ENCODE results near the gene SMYD3. TPM values are rescaled to one million over a fixed set of nuclear protein-coding genes. Genes with fewer than 3 reads are reported as not detected.

Gene SMYD3
- total RNA-seq, 1 donor from 2014 or later: 34.9 TPM

DNA sequence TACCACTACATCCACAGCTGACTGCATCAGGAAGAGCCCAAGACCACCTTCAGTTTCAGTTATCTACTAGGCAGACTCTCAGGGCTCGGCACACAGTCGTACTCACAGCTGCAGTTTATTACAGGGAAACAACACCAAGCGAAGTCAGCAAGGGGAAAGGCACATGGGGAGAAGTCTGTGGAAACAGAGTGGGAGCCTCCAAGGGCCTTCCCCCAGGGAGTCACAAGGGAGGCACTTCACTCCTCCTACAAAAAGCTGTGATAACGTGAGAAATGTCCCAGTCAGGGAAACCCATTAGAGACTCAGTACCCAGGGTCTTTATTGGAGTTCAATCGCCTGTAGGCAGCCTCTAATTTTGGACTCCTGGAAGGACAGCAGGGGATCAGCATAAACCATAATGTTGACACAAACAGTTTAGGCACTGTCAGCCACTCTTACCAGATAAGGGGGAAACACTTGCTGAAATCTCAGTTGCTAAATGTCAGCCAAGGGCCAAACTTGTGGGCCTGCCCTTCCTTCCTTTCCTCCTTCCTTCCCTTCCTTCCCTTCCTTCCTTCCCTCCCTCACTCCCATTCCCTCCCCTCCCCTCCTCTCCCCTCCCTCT lies 444.0 kb downstream of the SMYD3 start:
- Mint-ChIP-seq H3K27me3 (ENCODE audit: low read depth) (no peaks in the 10 kb centered on the region), H3K9me3 (no peaks in the 10 kb centered on the region), H3K4me1 (peaks cover 26% of the 10 kb centered on the region), H3K4me3 (no peak overlapping the region), H3K27ac (no peak overlapping the region), H3K36me3 (no peaks in the 10 kb centered on the region)
- no peak for TF ChIP-seq CTCF (IDR thresholded peaks at IDR 0.05; ENCODE audit: unreplicated experiment)
- no peak for DNase-seq (ENCODE audit: low spot score in 2 of 2, unreplicated experiment in 2 of 2)

DNA sequence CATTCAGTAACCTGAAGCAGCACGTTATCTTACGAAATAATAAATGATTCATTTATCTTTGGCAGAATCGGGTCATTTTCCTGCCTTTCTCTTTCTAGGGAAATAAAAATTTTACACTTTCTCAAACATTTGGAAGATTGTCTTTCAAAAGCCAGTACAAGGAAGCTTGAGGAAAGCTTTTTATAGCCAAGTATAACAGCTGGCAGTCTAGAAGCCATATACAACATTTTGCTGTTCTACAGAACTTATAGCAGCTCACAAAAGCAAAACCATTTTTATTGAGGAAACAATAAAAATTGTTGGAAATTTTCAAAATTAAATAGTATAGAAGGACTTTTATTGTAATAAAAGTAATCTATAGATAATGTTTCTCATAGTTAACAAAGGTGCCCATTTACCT lies 448.6 kb downstream of the SMYD3 start:
- no peak for DNase-seq (ENCODE audit: low spot score in 2 of 2, unreplicated experiment in 2 of 2)
- Mint-ChIP-seq H3K4me1 (no peaks in the 10 kb centered on the region), H3K9me3 (peaks cover 9% of the 10 kb centered on the region), H3K27ac (no peak overlapping the region), H3K36me3 (peaks cover 4% of the 10 kb centered on the region), H3K4me3 (no peak overlapping the region), H3K27me3 (ENCODE audit: low read depth) (no peaks in the 10 kb centered on the region)
- no peak for TF ChIP-seq CTCF (IDR thresholded peaks at IDR 0.05; ENCODE audit: unreplicated experiment)

GRCh38 chr1:246052603-246053002 lies 454.5 kb downstream of the SMYD3 start:
- DNase-seq (ENCODE audit: low spot score in 2 of 2, unreplicated experiment in 2 of 2): no peak
- H3K27me3 Mint-ChIP-seq (ENCODE audit: low read depth): no peaks in the 10 kb centered on the region
- H3K36me3 Mint-ChIP-seq: peaks cover 4% of the 10 kb centered on the region
- peaks cover 9% of the 10 kb centered on the region for H3K9me3 Mint-ChIP-seq
- peaks cover 8% of the 10 kb centered on the region for H3K4me1 Mint-ChIP-seq
- no peak for TF ChIP-seq CTCF (IDR thresholded peaks at IDR 0.05; ENCODE audit: unreplicated experiment)
- no peak overlapping the region for H3K4me3 Mint-ChIP-seq
- H3K27ac Mint-ChIP-seq: peak overlapping the region; percentile 62

- no peak for DNase-seq (ENCODE audit: low spot score in 2 of 2, unreplicated experiment in 2 of 2)
- Mint-ChIP-seq H3K27ac (peak overlapping the region; percentile 62), H3K4me1 (peaks cover 8% of the 10 kb centered on the region), H3K9me3 (peaks cover 9% of the 10 kb centered on the region), H3K36me3 (peaks cover 4% of the 10 kb centered on the region), H3K4me3 (no peak overlapping the region), H3K27me3 (ENCODE audit: low read depth) (no peaks in the 10 kb centered on the region)
- no peak for TF ChIP-seq CTCF (IDR thresholded peaks at IDR 0.05; ENCODE audit: unreplicated experiment)
Measured at GRCh38 chr1:246051909-246052518, 455.1 kb downstream of the SMYD3 start.

DNA sequence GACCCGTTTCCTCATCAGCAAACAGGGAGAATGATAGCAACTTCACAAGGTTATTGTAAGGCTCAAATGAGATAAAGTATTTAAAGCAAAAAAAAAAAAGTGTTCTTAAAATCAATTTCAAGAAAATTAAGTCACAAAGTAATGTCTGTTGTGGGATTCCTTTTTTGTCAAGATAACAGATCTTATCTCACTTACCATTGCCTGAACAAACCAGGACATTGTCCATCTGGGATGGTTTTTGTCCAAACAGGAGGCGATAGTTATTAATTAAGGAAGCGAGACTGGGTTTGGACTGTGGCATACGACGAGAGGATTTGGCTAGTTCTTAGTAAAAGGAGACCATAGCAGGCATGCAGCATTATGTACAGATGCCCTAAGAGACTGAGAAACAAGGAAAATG lies 458.4 kb downstream of the SMYD3 start:
- peaks cover 8% of the 10 kb centered on the region for H3K9me3 Mint-ChIP-seq
- no peaks in the 10 kb centered on the region for H3K27me3 Mint-ChIP-seq (ENCODE audit: low read depth)
- TF ChIP-seq CTCF (IDR thresholded peaks at IDR 0.05; ENCODE audit: unreplicated experiment): no peak
- H3K4me3 Mint-ChIP-seq: no peak overlapping the region
- no peak for DNase-seq (ENCODE audit: low spot score in 2 of 2, unreplicated experiment in 2 of 2)
- H3K4me1 Mint-ChIP-seq: peaks cover 9% of the 10 kb centered on the region
- peaks cover 1% of the 10 kb centered on the region for H3K36me3 Mint-ChIP-seq
- no peak overlapping the region for H3K27ac Mint-ChIP-seq

Data from mesothelial cell of epicardium (in vitro differentiated cells).